ENCODE measurements around the gene WDR86.

Gene WDR86

GRCh38 chr7:151361193-151361959 lies 48.5 kb downstream of the WDR86 start:
- no peak for DNase-seq (ENCODE audit: low read depth in 2 of 3, low spot score in 2 of 3)

- no peak for DNase-seq (ENCODE audit: low read depth in 2 of 3, low spot score in 2 of 3)
These were observed 57.3 kb downstream of the WDR86 start for GRCh38 chr7:151352512-151352911.

GRCh38 chr7:151351967-151352366 lies 57.9 kb downstream of the WDR86 start:
- DNase-seq (ENCODE audit: low read depth in 2 of 3, low spot score in 2 of 3) = peak in 1 of 3 experiments; percentile 33

GRCh38 chr7:151351027-151351426 lies 58.8 kb downstream of the WDR86 start:
- DNase-seq (ENCODE audit: low read depth in 2 of 3, low spot score in 2 of 3) = peak in 1 of 3 experiments; percentile 34

GRCh38 chr7:151349507-151349853 lies 60.4 kb downstream of the WDR86 start:
- no peak for DNase-seq (ENCODE audit: low read depth in 2 of 3, low spot score in 2 of 3)

- no peak for DNase-seq (ENCODE audit: low read depth in 2 of 3, low spot score in 2 of 3)
These were observed 60.9 kb downstream of the WDR86 start for GRCh38 chr7:151348970-151349369.

- no peak for DNase-seq (ENCODE audit: low read depth in 2 of 3, low spot score in 2 of 3)
These were observed 62.6 kb downstream of the WDR86 start for GRCh38 chr7:151347200-151347599.

- DNase-seq (ENCODE audit: low read depth in 2 of 3, low spot score in 2 of 3) = no peak
These were observed 63.4 kb downstream of the WDR86 start for GRCh38 chr7:151346470-151346769.

- DNase-seq (ENCODE audit: low read depth in 2 of 3, low spot score in 2 of 3) = no peak
These were observed 64.0 kb downstream of the WDR86 start for GRCh38 chr7:151345576-151346469.

GRCh38 chr7:151343516-151343915 lies 66.3 kb downstream of the WDR86 start:
- no peak for DNase-seq (ENCODE audit: low read depth in 2 of 3, low spot score in 2 of 3)

- DNase-seq (ENCODE audit: low read depth in 2 of 3, low spot score in 2 of 3) = no peak
These were observed 67.0 kb downstream of the WDR86 start for GRCh38 chr7:151342811-151343210.

- no peak for DNase-seq (ENCODE audit: low read depth in 2 of 3, low spot score in 2 of 3)
These were observed 67.7 kb downstream of the WDR86 start for GRCh38 chr7:151342102-151342646.

GRCh38 chr7:151341357-151342101 lies 68.3 kb downstream of the WDR86 start, which contains the start of gene NUB1:
NUB1 (plus strand) TSS chr7:151341812; CDS start chr7:151345350, 3,538 bp downstream.
- DNase-seq (ENCODE audit: low read depth in 2 of 3, low spot score in 2 of 3) = peak; percentile 88 to 97 (median 95)

- no peak for DNase-seq (ENCODE audit: low read depth in 2 of 3, low spot score in 2 of 3)
These were observed 69.0 kb downstream of the WDR86 start for GRCh38 chr7:151340794-151341356.

- DNase-seq (ENCODE audit: low read depth in 2 of 3, low spot score in 2 of 3) = no peak
These were observed 70.0 kb downstream of the WDR86 start for GRCh38 chr7:151339651-151340382.

GRCh38 chr7:151338809-151339208 lies 71.0 kb downstream of the WDR86 start:
- no peak for DNase-seq (ENCODE audit: low read depth in 2 of 3, low spot score in 2 of 3)

- DNase-seq (ENCODE audit: low read depth in 2 of 3, low spot score in 2 of 3) = no peak
These were observed 72.5 kb downstream of the WDR86 start for GRCh38 chr7:151337346-151337745.

GRCh38 chr7:151336027-151336708 lies 73.7 kb downstream of the WDR86 start:
- no peak for DNase-seq (ENCODE audit: low read depth in 2 of 3, low spot score in 2 of 3)

GRCh38 chr7:151334628-151335027 lies 75.2 kb downstream of the WDR86 start:
- no peak for DNase-seq (ENCODE audit: low read depth in 2 of 3, low spot score in 2 of 3)

Measured in activated CD8-positive, alpha-beta memory T cell treated with anti-CD3 and anti-CD28 coated beads for 48 hours (primary cell).